GM13977 (cell line): ENCODE measurements around the gene RASGRP3.
"Not testable (repeated sequence)": the region's sequence is repeated elsewhere in the genome, so short reads cannot be mapped to it uniquely, and the experiment has no call there.

Source experiments
- DNase-seq: peaks from one replicate; pipeline ENCODE4 v3.0.0; 2012; ENCODE audit warnings: low spot score
- in situ Hi-C: fragments of 300-500 bp; cut with MboI; formaldehyde crosslinking; loops from one replicate; pipeline ENCODE4 v1.12.0; 2022; ENCODE audit warnings: low sequenced_read_pairs, low pct_unique_long_range_greater_than_20kb, mixed read lengths, inconsistent platforms; ENCODE audit not compliant: unreplicated experiment
- TF ChIP-seq, protein P1 (sequence below): IDR thresholded peaks from 2 replicates; pipeline ENCODE4 v1.5.1; 2012; ENCODE audit warnings: mild to moderate bottlenecking, control low read depth; ENCODE audit not compliant: insufficient read depth; ENCODE audit errors: extremely low read depth, missing control alignments

The RASGRP3 gene

DNA sequence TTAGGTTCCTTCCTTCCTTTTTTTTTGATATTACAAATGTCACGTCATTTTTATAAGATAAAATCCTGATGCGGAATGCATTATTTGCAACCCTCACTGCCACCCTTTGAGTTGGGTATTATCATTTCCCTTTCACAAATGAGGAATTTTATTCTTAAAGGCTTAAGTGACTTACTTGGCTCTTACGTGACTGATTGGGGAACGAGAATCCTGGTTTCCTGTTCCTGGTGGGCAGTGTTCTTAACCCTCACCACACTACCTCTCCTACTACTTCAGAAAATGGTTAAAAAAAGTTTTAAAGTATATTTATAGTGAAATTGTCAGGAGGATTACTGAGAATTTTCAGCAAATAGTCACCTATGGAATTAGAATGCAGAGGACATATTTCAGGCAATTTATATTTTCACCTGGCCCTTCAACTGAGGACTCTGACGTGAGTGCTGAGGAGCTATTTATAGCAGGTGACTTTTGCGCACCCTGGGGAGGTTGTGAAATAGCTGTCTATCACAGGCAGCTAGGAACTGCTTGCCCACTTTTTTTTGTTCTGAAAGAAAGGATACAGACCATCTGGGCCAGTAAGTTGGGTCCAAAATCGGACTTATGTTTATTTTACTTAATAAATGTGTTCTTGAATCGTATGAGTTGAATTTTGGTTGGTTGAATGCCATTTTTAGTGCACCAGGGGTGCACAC lies 18.7 kb upstream of the RASGRP3 start:
- DNase-seq, result peak; percentile 42
- in situ Hi-C loops, result no loop called here
- TF ChIP-seq, protein P1, sequence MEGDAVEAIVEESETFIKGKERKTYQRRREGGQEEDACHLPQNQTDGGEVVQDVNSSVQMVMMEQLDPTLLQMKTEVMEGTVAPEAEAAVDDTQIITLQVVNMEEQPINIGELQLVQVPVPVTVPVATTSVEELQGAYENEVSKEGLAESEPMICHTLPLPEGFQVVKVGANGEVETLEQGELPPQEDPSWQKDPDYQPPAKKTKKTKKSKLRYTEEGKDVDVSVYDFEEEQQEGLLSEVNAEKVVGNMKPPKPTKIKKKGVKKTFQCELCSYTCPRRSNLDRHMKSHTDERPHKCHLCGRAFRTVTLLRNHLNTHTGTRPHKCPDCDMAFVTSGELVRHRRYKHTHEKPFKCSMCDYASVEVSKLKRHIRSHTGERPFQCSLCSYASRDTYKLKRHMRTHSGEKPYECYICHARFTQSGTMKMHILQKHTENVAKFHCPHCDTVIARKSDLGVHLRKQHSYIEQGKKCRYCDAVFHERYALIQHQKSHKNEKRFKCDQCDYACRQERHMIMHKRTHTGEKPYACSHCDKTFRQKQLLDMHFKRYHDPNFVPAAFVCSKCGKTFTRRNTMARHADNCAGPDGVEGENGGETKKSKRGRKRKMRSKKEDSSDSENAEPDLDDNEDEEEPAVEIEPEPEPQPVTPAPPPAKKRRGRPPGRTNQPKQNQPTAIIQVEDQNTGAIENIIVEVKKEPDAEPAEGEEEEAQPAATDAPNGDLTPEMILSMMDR, result no peak

DNA sequence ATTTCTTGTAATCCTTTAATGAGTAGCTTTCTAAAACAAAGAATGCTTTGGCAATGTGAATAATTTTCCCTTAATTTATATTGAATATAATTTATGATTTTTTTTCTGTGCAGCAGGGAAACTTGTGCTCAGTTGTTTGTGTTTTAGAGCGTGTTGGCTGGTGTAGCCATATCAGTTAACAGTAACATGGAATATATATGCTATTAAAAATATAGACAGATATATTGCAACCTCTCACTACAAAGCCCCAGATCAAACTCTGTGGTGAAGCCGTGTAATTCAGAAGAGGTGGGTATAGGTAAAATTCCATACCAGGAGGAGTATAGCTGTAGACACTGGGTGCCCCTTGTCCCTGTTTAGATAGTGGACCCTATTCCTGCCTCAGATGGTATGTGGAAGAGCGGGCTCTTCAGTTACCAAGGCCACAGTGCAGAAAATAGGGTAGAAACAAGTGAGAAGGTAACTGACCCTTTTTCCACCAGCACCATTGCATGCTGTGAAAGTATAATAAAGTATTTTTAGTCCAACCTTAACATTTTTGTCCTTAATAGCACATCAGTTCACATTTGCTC lies 18.1 kb upstream of the RASGRP3 start:
- no peak for DNase-seq
- in situ Hi-C loops, result no loop called here

DNA sequence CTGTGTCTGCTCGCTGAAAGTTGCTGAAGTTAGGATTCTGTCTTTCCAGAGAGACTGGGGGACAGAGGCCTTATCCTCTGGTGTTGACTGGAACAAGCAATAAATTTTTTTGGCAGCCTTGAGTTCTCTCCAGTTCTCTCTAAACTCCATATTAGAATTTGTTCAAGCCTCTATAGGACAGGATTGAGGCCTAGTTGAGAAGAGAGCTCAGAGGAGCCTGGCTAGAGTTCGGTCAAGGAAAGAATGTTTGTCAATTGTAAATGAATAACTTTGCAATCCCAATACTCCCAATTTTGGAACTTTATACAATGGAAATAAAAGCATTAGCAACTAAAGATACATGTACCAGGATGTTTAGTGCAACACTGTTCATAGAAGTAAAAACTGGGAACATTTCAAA lies 16.7 kb upstream of the RASGRP3 start:
- TF ChIP-seq, protein P1, result no peak
- DNase-seq, result no peak
- in situ Hi-C loops, result no loop called here

More for the DNA sequence above, 18.1 kb upstream of the RASGRP3 start:
- TF ChIP-seq, protein P1, result no peak

DNA sequence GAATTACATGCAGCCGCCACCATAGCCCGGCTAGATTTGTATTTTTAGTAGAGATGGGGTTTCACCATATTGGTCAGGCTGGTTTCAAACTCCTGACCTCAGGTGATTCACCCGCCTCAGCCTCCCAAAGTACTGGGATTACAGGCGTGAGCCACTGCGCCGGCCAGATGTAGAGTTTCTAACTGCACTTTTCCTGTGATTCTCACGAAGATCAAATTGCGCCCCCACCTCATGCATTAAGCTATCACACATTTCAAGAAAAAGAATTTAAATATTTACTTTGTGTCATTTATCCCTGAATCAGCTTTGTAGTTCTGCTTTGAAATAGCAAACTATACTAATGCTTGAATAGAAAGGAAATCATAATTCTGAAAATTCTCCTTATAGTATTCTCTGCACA lies 13.9 kb upstream of the RASGRP3 start:
- in situ Hi-C loops, result not testable (repeated sequence)

DNA sequence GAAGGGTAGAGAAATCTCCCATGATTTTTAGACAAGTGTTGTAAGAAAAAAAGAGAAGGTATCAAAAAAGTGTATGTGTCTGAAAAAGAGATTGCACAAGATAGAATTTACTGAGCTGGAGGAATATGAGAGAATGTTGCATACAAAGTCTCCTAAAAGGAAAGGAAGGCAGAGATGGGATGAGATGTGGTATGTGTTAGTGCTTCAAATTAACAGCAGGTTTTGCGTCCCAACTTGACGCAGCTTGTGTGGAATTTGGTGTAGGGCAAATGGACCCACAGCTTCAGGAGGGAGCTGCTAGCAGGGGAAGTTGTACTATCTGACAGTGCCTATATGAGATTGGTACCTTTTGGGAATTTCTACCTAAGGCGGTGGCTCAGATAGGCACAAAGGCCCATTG lies 9.0 kb upstream of the RASGRP3 start:
- TF ChIP-seq, protein P1, result no peak
- in situ Hi-C loops, result no loop called here
- no peak for DNase-seq

More for the DNA sequence above, 13.9 kb upstream of the RASGRP3 start:
- not testable (repeated sequence) for DNase-seq

DNA sequence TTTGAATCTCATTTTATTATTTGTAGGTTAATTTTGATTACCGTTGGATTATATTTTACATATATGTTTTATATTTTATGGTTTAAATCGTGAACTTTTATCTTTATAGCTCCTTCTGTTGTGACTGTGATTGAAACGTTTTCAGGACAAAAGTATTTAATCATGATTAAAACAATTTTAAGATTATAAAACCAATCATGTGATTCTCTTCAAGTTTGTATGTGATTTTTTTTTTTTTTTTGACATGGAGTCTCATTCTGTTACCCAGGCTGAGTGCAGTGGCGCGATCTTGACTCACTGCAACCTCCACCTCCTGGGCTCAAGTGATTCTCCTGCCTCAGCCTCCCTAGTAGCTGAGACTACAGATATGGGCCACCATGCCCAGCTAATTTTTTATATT lies 7.2 kb upstream of the RASGRP3 start:
- in situ Hi-C loops, result no loop called here
- DNase-seq, result no peak
- TF ChIP-seq, protein P1, result no peak
